ENCODE data around the gene ZNF311.
"Not testable (repeated sequence)": the region's sequence is repeated elsewhere in the genome, so short reads cannot be mapped to it uniquely, and the experiment has no call there.

ZNF311 gene

GRCh38 chr6:28953039-28953584 is 52.0 kb downstream of the ZNF311 start:
- peak; percentile 80 to 86 for ATAC-seq

- ATAC-seq: not testable (repeated sequence)
Observed at GRCh38 chr6:28949656-28950195, 55.4 kb downstream of the ZNF311 start.

- no peak for ATAC-seq
Observed at GRCh38 chr6:28948782-28949486, 56.2 kb downstream of the ZNF311 start.

GRCh38 chr6:28947831-28948270 is 57.3 kb downstream of the ZNF311 start:
- no peak for ATAC-seq

- ATAC-seq: no peak
Observed at GRCh38 chr6:28947067-28947765, 57.9 kb downstream of the ZNF311 start.

GRCh38 chr6:28945349-28945748 is 59.8 kb downstream of the ZNF311 start:
- ATAC-seq: no peak

Measured in activated CD4-positive, CD25-positive, alpha-beta regulatory T cell treated with anti-CD3 and anti-CD28 coated beads, Interleukin-2, amount 50 U/mL, for 24 hours (primary cell).